AG08395 (cell line): ENCODE data around the gene NKD2.
"Not testable (repeated sequence)": the region's sequence is repeated elsewhere in the genome, so short reads cannot be mapped to it uniquely, and the experiment has no call there.

Source experiments
- DNase-seq: peaks from one replicate; pipeline ENCODE4 v3.0.0; 2012; ENCODE audit warnings: mixed read lengths, low spot score

The NKD2 gene

GRCh38 chr5:1073239-1074102, 64.9 kb downstream of the NKD2 start:
- DNase-seq: no peak

- no peak for DNase-seq
These were observed 65.6 kb downstream of the NKD2 start for GRCh38 chr5:1074226-1074625.

GRCh38 chr5:1074816-1075554, 66.4 kb downstream of the NKD2 start:
- no peak for DNase-seq

- no peak for DNase-seq
These were observed 66.9 kb downstream of the NKD2 start for GRCh38 chr5:1075555-1075881.

GRCh38 chr5:1075931-1076330, 67.3 kb downstream of the NKD2 start:
- DNase-seq: no peak

- DNase-seq: no peak
These were observed 67.8 kb downstream of the NKD2 start for GRCh38 chr5:1076406-1076805.

GRCh38 chr5:1077026-1077425, 68.4 kb downstream of the NKD2 start:
- DNase-seq: no peak

GRCh38 chr5:1077491-1078020, 69.0 kb downstream of the NKD2 start:
- no peak for DNase-seq

GRCh38 chr5:1078206-1078605, 69.6 kb downstream of the NKD2 start:
- no peak for DNase-seq

- DNase-seq: no peak
These were observed 70.2 kb downstream of the NKD2 start for GRCh38 chr5:1078851-1079250.

GRCh38 chr5:1079486-1079885, 70.9 kb downstream of the NKD2 start:
- no peak for DNase-seq

GRCh38 chr5:1079961-1080360, 71.4 kb downstream of the NKD2 start:
- DNase-seq: no peak

GRCh38 chr5:1080432-1080831, 71.8 kb downstream of the NKD2 start:
- no peak for DNase-seq

GRCh38 chr5:1081519-1081918, 72.9 kb downstream of the NKD2 start:
- no peak for DNase-seq

GRCh38 chr5:1083026-1083425, 74.4 kb downstream of the NKD2 start:
- not testable (repeated sequence) for DNase-seq

- DNase-seq: no peak
These were observed 75.4 kb downstream of the NKD2 start for GRCh38 chr5:1083823-1084605.

- no peak for DNase-seq
These were observed 76.8 kb downstream of the NKD2 start for GRCh38 chr5:1085391-1085790.

- no peak for DNase-seq
These were observed 77.5 kb downstream of the NKD2 start for GRCh38 chr5:1086137-1086536.

GRCh38 chr5:1086871-1087270, 78.3 kb downstream of the NKD2 start:
- DNase-seq: no peak

- no peak for DNase-seq
These were observed 78.8 kb downstream of the NKD2 start for GRCh38 chr5:1087428-1087827.

- DNase-seq: no peak
These were observed 79.4 kb downstream of the NKD2 start for GRCh38 chr5:1088031-1088430.
